ENCODE results near the gene WIPI1. TPM values are rescaled to one million over a fixed set of nuclear protein-coding genes. Genes with fewer than 3 reads are reported as not detected.

Gene WIPI1
- total and polyA plus RNA-seq, 9 of the 15 experiments (the other 6 are each of a cell fraction or from before 2014, with no cell fraction given), result 3.7 to 23.5 (median 11.8) TPM

DNA sequence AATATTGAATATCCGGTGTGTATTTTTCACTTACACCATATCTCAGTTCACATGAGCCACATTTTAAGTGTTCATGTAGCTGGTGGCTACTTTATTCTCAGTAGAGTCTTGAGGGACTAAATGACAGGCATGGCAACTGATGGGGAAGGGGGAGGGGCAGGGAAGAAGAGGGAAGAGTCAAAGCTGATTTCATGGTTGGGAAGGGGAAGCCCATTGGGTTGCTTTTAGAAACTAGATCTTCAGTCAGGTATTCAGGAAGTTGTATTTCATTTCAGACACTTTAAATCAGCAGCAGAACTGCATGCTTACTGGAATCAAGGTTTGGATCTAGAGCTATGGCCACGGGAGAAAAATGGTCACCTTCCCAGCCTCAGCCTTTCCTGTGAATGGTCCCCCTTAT, 2.9 kb upstream of the WIPI1 start:
- no peak for FAIRE-seq
- H3K4me1 ChIP-seq (replicated peaks in 1 of 2; ENCODE audit: control insufficient read depth in 2 of 2, insufficient read depth in 2 of 2, low read length in 2 of 2), result peaks cover 13 to 46% of the 10 kb centered on the region in 2 experiments
- in situ Hi-C loops (cut with MboI), result loop anchor here (10.0 to 25.0 kb wide), 2 partner anchors 285 to 498 kb away; no protein-coding TSS in a partner anchor
- no peak for TF ChIP-seq ZNF764 (CRISPR knock-in tag; IDR thresholded peaks at IDR 0.05; ENCODE audit: low read depth)
- 0 out of 2 replicates have a peak, but pooled peaks have one; percentile 29 for TF ChIP-seq ETV1 (tag; conservative IDR thresholded peaks at IDR 0.05; ENCODE audit: low read depth)
- 0 out of 2 replicates have a peak, but pooled peaks have one; percentile 11 for TF ChIP-seq ZNF175 (CRISPR knock-in tag; IDR thresholded peaks at IDR 0.05; ENCODE audit: low read depth)
- TF ChIP-seq CREB1 (IDR thresholded peaks at IDR 0.05), result no peak
- no peak for TF ChIP-seq CREB1 (CRISPR knock-in tag; IDR thresholded peaks at IDR 0.05)
- no peak for TF ChIP-seq ZC3H4 (CRISPR knock-in tag; IDR thresholded peaks at IDR 0.05; ENCODE audit: borderline replicate concordance)
- TF ChIP-seq SMAD4 (CRISPR knock-in tag; conservative IDR thresholded peaks at IDR 0.05), result no peak
- no peak for TF ChIP-seq NFIC (IDR thresholded peaks at IDR 0.05)
- TF ChIP-seq, protein P1, sequence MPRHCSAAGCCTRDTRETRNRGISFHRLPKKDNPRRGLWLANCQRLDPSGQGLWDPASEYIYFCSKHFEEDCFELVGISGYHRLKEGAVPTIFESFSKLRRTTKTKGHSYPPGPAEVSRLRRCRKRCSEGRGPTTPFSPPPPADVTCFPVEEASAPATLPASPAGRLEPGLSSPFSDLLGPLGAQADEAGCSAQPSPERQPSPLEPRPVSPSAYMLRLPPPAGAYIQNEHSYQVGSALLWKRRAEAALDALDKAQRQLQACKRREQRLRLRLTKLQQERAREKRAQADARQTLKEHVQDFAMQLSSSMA (CRISPR knock-in tag; IDR thresholded peaks at IDR 0.05), result no peak
- TF ChIP-seq, protein P2, sequence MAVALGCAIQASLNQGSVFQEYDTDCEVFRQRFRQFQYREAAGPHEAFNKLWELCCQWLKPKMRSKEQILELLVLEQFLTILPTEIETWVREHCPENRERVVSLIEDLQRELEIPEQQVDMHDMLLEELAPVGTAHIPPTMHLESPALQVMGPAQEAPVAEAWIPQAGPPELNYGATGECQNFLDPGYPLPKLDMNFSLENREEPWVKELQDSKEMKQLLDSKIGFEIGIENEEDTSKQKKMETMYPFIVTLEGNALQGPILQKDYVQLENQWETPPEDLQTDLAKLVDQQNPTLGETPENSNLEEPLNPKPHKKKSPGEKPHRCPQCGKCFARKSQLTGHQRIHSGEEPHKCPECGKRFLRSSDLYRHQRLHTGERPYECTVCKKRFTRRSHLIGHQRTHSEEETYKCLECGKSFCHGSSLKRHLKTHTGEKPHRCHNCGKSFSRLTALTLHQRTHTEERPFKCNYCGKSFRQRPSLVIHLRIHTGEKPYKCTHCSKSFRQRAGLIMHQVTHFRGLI (CRISPR knock-in tag; IDR thresholded peaks at IDR 0.05), result no peak
- TF ChIP-seq, protein P3, sequence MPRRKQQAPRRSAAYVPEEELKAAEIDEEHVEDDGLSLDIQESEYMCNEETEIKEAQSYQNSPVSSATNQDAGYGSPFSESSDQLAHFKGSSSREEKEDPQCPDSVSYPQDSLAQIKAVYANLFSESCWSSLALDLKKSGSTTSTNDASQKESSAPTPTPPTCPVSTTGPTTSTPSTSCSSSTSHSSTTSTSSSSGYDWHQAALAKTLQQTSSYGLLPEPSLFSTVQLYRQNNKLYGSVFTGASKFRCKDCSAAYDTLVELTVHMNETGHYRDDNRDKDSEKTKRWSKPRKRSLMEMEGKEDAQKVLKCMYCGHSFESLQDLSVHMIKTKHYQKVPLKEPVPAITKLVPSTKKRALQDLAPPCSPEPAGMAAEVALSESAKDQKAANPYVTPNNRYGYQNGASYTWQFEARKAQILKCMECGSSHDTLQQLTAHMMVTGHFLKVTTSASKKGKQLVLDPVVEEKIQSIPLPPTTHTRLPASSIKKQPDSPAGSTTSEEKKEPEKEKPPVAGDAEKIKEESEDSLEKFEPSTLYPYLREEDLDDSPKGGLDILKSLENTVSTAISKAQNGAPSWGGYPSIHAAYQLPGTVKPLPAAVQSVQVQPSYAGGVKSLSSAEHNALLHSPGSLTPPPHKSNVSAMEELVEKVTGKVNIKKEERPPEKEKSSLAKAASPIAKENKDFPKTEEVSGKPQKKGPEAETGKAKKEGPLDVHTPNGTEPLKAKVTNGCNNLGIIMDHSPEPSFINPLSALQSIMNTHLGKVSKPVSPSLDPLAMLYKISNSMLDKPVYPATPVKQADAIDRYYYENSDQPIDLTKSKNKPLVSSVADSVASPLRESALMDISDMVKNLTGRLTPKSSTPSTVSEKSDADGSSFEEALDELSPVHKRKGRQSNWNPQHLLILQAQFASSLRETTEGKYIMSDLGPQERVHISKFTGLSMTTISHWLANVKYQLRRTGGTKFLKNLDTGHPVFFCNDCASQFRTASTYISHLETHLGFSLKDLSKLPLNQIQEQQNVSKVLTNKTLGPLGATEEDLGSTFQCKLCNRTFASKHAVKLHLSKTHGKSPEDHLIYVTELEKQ (CRISPR knock-in tag; IDR thresholded peaks at IDR 0.05), result no peak
- TF ChIP-seq, protein P4, sequence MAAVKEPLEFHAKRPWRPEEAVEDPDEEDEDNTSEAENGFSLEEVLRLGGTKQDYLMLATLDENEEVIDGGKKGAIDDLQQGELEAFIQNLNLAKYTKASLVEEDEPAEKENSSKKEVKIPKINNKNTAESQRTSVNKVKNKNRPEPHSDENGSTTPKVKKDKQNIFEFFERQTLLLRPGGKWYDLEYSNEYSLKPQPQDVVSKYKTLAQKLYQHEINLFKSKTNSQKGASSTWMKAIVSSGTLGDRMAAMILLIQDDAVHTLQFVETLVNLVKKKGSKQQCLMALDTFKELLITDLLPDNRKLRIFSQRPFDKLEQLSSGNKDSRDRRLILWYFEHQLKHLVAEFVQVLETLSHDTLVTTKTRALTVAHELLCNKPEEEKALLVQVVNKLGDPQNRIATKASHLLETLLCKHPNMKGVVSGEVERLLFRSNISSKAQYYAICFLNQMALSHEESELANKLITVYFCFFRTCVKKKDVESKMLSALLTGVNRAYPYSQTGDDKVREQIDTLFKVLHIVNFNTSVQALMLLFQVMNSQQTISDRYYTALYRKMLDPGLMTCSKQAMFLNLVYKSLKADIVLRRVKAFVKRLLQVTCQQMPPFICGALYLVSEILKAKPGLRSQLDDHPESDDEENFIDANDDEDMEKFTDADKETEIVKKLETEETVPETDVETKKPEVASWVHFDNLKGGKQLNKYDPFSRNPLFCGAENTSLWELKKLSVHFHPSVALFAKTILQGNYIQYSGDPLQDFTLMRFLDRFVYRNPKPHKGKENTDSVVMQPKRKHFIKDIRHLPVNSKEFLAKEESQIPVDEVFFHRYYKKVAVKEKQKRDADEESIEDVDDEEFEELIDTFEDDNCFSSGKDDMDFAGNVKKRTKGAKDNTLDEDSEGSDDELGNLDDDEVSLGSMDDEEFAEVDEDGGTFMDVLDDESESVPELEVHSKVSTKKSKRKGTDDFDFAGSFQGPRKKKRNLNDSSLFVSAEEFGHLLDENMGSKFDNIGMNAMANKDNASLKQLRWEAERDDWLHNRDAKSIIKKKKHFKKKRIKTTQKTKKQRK (IDR thresholded peaks at IDR 0.05; ENCODE audit: borderline replicate concordance, low read depth, low read length), result no peak
- TF ChIP-seq CXXC5 (CRISPR knock-in tag; IDR thresholded peaks at IDR 0.05), result 0 out of 2 replicates have a peak, but pooled peaks have one; percentile 22
- TF ChIP-seq ZNF24 (IDR thresholded peaks at IDR 0.05), result no peak

More for the DNA sequence above, 2.9 kb upstream of the WIPI1 start:
- Histone ChIP-seq H3K4me2 (ENCODE audit: insufficient read depth, low read length) (no peak overlapping the region), H4K20me1 (replicated peaks; ENCODE audit: control insufficient read depth, insufficient read depth, low read length) (no peaks in the 10 kb centered on the region), H3K9me1 (ENCODE audit: control insufficient read depth, insufficient read depth, low read length) (no peaks in the 10 kb centered on the region), H3K36me3 (ENCODE audit: control insufficient read depth, insufficient read depth, low read length) (no peaks in the 10 kb centered on the region), H3K79me2 (ENCODE audit: control insufficient read depth, insufficient read depth, low read length) (no peaks in the 10 kb centered on the region), H3K27me3 (ENCODE audit: control insufficient read depth in 2 of 2, insufficient read depth in 2 of 2, low read length in 2 of 2) (no peaks in the 10 kb centered on the region), H3K9me3 (replicated peaks; ENCODE audit: control insufficient read depth, insufficient read depth, low read depth, low read length) (no peaks in the 10 kb centered on the region), H3K27ac (ENCODE audit: extremely low read depth, low read depth, low read length) (no peak overlapping the region; the same call in 2 of the 3 replicates), H2AFZ (ENCODE audit: low read depth, low read length) (no peak overlapping the region), H3K9ac (ENCODE audit: insufficient read depth in 1 of 2, low read depth in 2 of 2, low read length in 2 of 2) (no peak overlapping the region), H3K4me3 (no peak overlapping the region)
- ChIA-PET POLR2A (interaction anchor here (0.6 to 1.1 kb wide), 2 partner anchors 8 to 1019 kb away, joined by 3 read pairs; no protein-coding TSS in a partner anchor), CTCF (ENCODE audit: low intra/inter-chr PET ratio) (interaction anchor here (0.6 kb wide), 1 partner anchor 51 kb away, joined by 3 read pairs; no protein-coding TSS in a partner anchor)
- WGBS (ENCODE audit: insufficient coverage, low coverage, missing lambda C conversion rate), result 58% methylated on average over 2 of the region's 2 CpGs
- ATAC-seq (no peak), DNase-seq (ENCODE audit: extremely low read depth in 1 of 4, low spot score in 3 of 4) (no peak)
- no TSS peak for BruUV-seq (replicated peaks)
- intact Hi-C loops (cut with micrococcal nuclease), result loop anchor here (5.0 kb wide), 1 partner anchor 398 kb away; no protein-coding TSS in a partner anchor

Measured in K562 (cell line).